Natural killer cell (primary cell): ENCODE data around the gene ISX. TPM values are rescaled to one million over a fixed set of nuclear protein-coding genes. Genes with fewer than 3 reads are reported as not detected.
"Not testable (repeated sequence)": the region's sequence is repeated elsewhere in the genome, so short reads cannot be mapped to it uniquely, and the experiment has no call there.

ENCODE experiments used
- ATAC-seq, 3 donors: fragments of 150-1000 bp in 2 of 3; fragments of 200-7000 bp in 1 of 3; cut with Tn5 transposase; 1 replicate in 1 of 3; 2 replicates in 2 of 3; pipeline ENCODE4 v1.10.0; 2021; ENCODE audit warnings: mild to moderate bottlenecking in 2 of 3, moderate library complexity in 2 of 3
- DNase-seq, 2 donors: peaks; one replicate each; pipeline versions ENCODE4 v3.0.0 to v3.0.0-alpha.2; 2013 to 2021; ENCODE audit warnings: mixed read lengths in 1 of 2
- H3K27ac ChIP-seq: one replicate; pipeline ENCODE4 v1.5.1; 2013; ENCODE audit warnings: mild to moderate bottlenecking, low read length
- H3K27me3 ChIP-seq: one replicate; pipeline ENCODE4 v1.6.1; 2013; ENCODE audit warnings: low read length; ENCODE audit not compliant: control insufficient read depth, insufficient read depth
- H3K36me3 ChIP-seq: one replicate; pipeline ENCODE4 v1.6.1; 2013; ENCODE audit warnings: low read length; ENCODE audit not compliant: control insufficient read depth, insufficient read depth
- H3K4me1 ChIP-seq: one replicate; pipeline ENCODE4 v1.6.1; 2013; ENCODE audit warnings: low read length; ENCODE audit not compliant: control insufficient read depth, insufficient read depth
- H3K4me3 ChIP-seq: one replicate; pipeline ENCODE4 v1.5.1; 2013; ENCODE audit warnings: low read length
- H3K9me3 ChIP-seq: one replicate; pipeline ENCODE4 v1.6.1; 2013; ENCODE audit warnings: low read length; ENCODE audit not compliant: control insufficient read depth, insufficient read depth
- H3K27ac Mint-ChIP-seq, 2 donors: one replicate each; pipeline ENCODE4 v1.8.0; 2022; ENCODE audit warnings: mild to moderate bottlenecking in 2 of 2, mixed read lengths in 2 of 2, moderate library complexity in 1 of 2
- H3K27me3 Mint-ChIP-seq, 2 donors: one replicate each; pipeline ENCODE4 v1.8.0; 2022; ENCODE audit warnings: low read depth in 2 of 2, mixed read lengths in 2 of 2
- H3K36me3 Mint-ChIP-seq: one replicate; pipeline ENCODE4 v1.8.0; 2022; ENCODE audit warnings: mixed read lengths
- H3K4me1 Mint-ChIP-seq, 2 donors: one replicate each; pipeline ENCODE4 v1.8.0; 2022; ENCODE audit warnings: mixed read lengths in 2 of 2
- H3K4me3 Mint-ChIP-seq: one replicate; pipeline ENCODE4 v1.8.0; 2022; ENCODE audit warnings: mild to moderate bottlenecking, moderate library complexity, mixed read lengths
- H3K9me3 Mint-ChIP-seq, 2 donors: one replicate each; pipeline ENCODE4 v1.8.0; 2022; ENCODE audit warnings: mixed read lengths in 2 of 2
- WGBS: methylation state at CpG from one replicate; pipeline ENCODE4 v1.1.7; 2013; ENCODE audit warnings: missing lambda C conversion rate; ENCODE audit not compliant: insufficient coverage; 5-methylcytosine and 5-hydroxymethylcytosine counted together
- intact Hi-C: fragments of 100-400 bp; cut with micrococcal nuclease; formaldehyde crosslinking; loops from one replicate; pipeline ENCODE4 v1.14.2; 2022
- total RNA-seq, 4 donors: library from RNA; stranded (reverse); fragments of 120-200 nt in 1 of 4; gene quantifications; one replicate each; pipeline versions ENCODE4 v1.2.3 to v1.2.4, GENCODE V29; 2013 to 2022
- TF ChIP-seq, protein P1 (sequence below): fragments of 200-600 bp; IDR thresholded peaks from one replicate; pipeline ENCODE4 v1.8.0; 2022; ENCODE audit warnings: antibody characterized with exemption

The ISX gene
- total RNA-seq, 3 donors from 2014 or later (not counting 1 experiment from before 2014, with no cell fraction given), result not detected

DNA sequence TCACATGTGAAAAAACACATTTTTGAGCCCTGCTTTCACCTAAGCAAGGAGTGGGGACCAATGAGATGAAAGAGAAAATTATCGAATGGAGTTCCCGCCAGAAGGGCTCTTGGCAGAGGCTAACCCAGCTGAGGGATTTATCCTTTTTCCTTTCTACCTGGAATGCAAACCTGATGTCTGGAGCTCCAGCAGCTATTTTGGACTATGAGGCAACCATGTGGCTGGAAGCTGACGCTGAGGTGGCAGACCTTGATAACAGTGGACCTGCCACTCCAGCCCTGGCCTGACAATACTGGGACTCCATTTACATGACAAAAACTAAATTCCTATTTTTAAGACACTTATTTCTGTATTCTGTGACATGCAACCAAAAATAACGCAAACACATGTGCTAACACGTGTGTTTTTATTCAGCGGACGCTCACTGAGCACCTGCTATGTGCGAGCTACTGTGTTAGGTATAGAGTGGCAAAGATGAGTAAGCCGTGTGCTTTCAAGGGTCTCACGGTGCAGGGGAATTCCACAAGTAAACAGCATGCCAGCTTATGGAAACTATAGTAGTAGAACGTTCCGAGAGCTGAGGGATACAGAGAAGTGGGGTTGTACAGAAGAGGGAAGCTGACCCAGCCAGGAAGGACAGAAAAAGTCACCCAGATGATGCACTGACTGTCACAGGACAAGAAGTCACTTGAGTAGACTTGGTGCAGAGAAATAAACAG lies 19.1 kb upstream of the ISX start:
- H3K9me3 Mint-ChIP-seq, result no peaks in the 10 kb centered on the region
- no peaks in the 10 kb centered on the region for H3K4me1 Mint-ChIP-seq
- H3K4me3 Mint-ChIP-seq, result no peak overlapping the region
- no peak overlapping the region for H3K4me3 ChIP-seq
- TF ChIP-seq, protein P1, sequence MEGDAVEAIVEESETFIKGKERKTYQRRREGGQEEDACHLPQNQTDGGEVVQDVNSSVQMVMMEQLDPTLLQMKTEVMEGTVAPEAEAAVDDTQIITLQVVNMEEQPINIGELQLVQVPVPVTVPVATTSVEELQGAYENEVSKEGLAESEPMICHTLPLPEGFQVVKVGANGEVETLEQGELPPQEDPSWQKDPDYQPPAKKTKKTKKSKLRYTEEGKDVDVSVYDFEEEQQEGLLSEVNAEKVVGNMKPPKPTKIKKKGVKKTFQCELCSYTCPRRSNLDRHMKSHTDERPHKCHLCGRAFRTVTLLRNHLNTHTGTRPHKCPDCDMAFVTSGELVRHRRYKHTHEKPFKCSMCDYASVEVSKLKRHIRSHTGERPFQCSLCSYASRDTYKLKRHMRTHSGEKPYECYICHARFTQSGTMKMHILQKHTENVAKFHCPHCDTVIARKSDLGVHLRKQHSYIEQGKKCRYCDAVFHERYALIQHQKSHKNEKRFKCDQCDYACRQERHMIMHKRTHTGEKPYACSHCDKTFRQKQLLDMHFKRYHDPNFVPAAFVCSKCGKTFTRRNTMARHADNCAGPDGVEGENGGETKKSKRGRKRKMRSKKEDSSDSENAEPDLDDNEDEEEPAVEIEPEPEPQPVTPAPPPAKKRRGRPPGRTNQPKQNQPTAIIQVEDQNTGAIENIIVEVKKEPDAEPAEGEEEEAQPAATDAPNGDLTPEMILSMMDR, result no peak
- 91% methylated on average over 12 of the region's 12 CpGs for WGBS
- H3K36me3 ChIP-seq, result no peaks in the 10 kb centered on the region
- peaks cover 3 to 23% of the 10 kb centered on the region in 2 donors for H3K27me3 Mint-ChIP-seq
- intact Hi-C loops, result no loop called here
- no peak for DNase-seq
- no peak overlapping the region for H3K27ac ChIP-seq
- H3K9me3 ChIP-seq, result peaks cover 3% of the 10 kb centered on the region
- no peak overlapping the region for H3K27ac Mint-ChIP-seq
- no peaks in the 10 kb centered on the region for H3K27me3 ChIP-seq
- ATAC-seq, result no peak
- H3K4me1 ChIP-seq, result no peaks in the 10 kb centered on the region
- no peaks in the 10 kb centered on the region for H3K36me3 Mint-ChIP-seq

DNA sequence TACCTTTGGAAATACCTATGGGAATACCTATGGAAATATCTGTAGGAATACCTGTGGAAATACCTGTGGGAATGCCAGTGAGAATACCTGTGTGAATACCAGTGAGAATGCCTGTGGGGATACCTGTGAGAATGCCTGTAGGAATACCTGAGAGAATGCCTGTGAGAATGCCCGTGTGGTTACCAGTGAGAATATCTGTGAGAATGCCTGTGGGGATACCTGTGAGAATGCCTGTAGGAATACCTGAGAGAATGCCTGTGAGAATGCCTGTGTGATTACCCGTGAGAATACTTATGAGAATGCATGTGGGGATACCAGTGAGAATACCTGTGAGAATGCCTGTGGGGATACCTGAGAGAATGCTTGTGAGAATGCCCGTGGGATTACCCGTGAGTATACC lies 15.9 kb upstream of the ISX start:
- H3K36me3 ChIP-seq, H3K27me3 ChIP-seq, DNase-seq, H3K4me1 Mint-ChIP-seq, H3K4me3 ChIP-seq, H3K27ac ChIP-seq, H3K4me3 Mint-ChIP-seq, H3K9me3 ChIP-seq, H3K36me3 Mint-ChIP-seq, H3K9me3 Mint-ChIP-seq, ATAC-seq, H3K4me1 ChIP-seq, H3K27ac Mint-ChIP-seq, intact Hi-C loops: not testable (repeated sequence)
- WGBS, result 93% methylated on average over 4 of the region's 4 CpGs
- H3K27me3 Mint-ChIP-seq, result peaks cover 0 to 27% of the 10 kb centered on the region in 2 donors

DNA sequence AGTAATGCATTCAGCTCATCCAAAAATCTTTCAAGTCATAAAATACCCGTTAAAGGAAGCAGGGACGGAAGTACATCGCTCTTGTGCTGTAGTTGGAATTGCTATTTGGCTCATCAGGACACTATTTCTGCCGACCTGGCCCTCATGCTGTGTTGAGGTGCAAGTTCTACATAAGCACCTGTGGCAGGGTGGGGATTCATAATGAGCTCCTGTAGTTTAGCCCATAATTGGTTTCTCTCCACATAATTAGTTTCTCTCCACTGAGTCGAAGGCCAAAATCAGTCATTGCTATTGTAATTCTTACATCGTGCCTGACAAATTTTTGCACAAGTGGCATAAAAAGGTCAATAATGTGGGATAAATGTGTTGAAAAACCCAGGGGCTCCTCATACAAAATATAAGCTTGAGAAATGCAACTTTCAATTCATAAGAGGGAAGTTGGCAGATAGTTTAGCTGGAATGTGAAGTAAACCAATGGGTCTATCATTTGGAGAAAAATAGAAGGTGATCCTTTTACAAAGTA lies 14.9 kb upstream of the ISX start:
- no peak overlapping the region for H3K4me3 ChIP-seq
- H3K9me3 ChIP-seq, result peaks cover 3% of the 10 kb centered on the region
- no peaks in the 10 kb centered on the region for H3K9me3 Mint-ChIP-seq
- no peaks in the 10 kb centered on the region for H3K27me3 ChIP-seq
- no peaks in the 10 kb centered on the region for H3K36me3 Mint-ChIP-seq
- intact Hi-C loops, result no loop called here
- ATAC-seq (no peak), DNase-seq (no peak)
- 72% methylated on average over 5 of the region's 6 CpGs for WGBS
- no peak overlapping the region for H3K27ac ChIP-seq
- H3K36me3 ChIP-seq, result no peaks in the 10 kb centered on the region
- H3K4me1 ChIP-seq, result no peaks in the 10 kb centered on the region
- H3K4me3 Mint-ChIP-seq, result no peak overlapping the region
- H3K27me3 Mint-ChIP-seq, result peaks cover 0 to 18% of the 10 kb centered on the region in 2 donors
- no peaks in the 10 kb centered on the region for H3K4me1 Mint-ChIP-seq
- TF ChIP-seq, protein P1, result no peak
- H3K27ac Mint-ChIP-seq, result no peak overlapping the region

DNA sequence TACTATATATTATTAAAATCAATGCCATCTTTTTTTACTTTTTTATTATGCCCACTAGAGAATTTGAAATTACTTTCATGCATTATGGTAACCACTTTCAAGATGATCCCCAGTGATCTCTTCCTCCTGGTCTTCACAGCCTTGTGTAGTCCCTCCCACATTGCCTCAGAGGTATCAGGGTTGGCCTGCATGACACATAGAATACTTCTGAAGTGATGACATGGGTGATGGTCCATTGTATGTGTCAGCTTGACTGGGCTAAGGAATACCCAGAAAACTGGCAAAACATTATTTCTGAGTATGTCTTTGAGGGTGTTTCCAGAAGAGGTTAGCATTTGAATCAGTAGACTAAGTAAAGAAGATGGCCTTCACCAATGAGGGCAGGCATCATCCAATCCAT lies 14.2 kb upstream of the ISX start:
- H3K27me3 Mint-ChIP-seq, result peaks cover 0 to 13% of the 10 kb centered on the region in 2 donors
- Histone ChIP-seq H3K36me3 (no peaks in the 10 kb centered on the region), H3K9me3 (peaks cover under 1% of the 10 kb centered on the region), H3K27ac (no peak overlapping the region), H3K4me3 (no peak overlapping the region), H3K27me3 (no peaks in the 10 kb centered on the region), H3K4me1 (no peaks in the 10 kb centered on the region)
- no peak for DNase-seq
- no peak overlapping the region for H3K4me3 Mint-ChIP-seq
- H3K9me3 Mint-ChIP-seq, result no peaks in the 10 kb centered on the region
- TF ChIP-seq, protein P1, result no peak
- no peak overlapping the region for H3K27ac Mint-ChIP-seq
- no peaks in the 10 kb centered on the region for H3K4me1 Mint-ChIP-seq
- H3K36me3 Mint-ChIP-seq, result no peaks in the 10 kb centered on the region
- intact Hi-C loops, result no loop called here
- no peak for ATAC-seq
